GM12878 (cell line): ENCODE data around the gene COX19. TPM values are rescaled to one million over a fixed set of nuclear protein-coding genes. Genes with fewer than 3 reads are reported as not detected.
A peak's percentile ranks its signal among the peaks of the same experiment; 100 is the strongest.

Experiments used
- CBFB ChIP-seq: IDR thresholded peaks from 2 replicates; pipeline ENCODE4 v1.6.1; 2016; ENCODE audit warnings: antibody characterized with exemption, low read depth
- CBX5 ChIP-seq: sonication (generic); IDR thresholded peaks from 2 replicates; pipeline ENCODE4 v1.6.1; 2016; ENCODE audit warnings: low read depth, moderate library complexity, mild to moderate bottlenecking, inconsistent platforms
- FOXM1 ChIP-seq: IDR thresholded peaks from 2 replicates; pipeline ENCODE4 v1.6.1; 2012; ENCODE audit warnings: low read depth, mild to moderate bottlenecking, inconsistent platforms, low read length, moderate library complexity
- GABPA ChIP-seq: IDR thresholded peaks from 2 replicates; pipeline ENCODE4 v1.6.1; 2014; ENCODE audit warnings: antibody characterized with exemption, low read depth, mild to moderate bottlenecking, inconsistent platforms
- HDAC2 ChIP-seq: fragments of 200-600 bp; sonication (generic); IDR thresholded peaks from 2 replicates; pipeline ENCODE4 v1.6.1; 2017
- HDAC6 ChIP-seq: fragments of 200-600 bp; sonication (generic); IDR thresholded peaks from one replicate; pipeline ENCODE4 v1.8.0; 2017; ENCODE audit warnings: antibody characterized with exemption; ENCODE audit not compliant: unreplicated experiment
- IKZF2 ChIP-seq, 2 experiments: fragments of 450-650 bp; IDR thresholded peaks; 2 replicates each; pipeline ENCODE4 v1.6.1; 2017; ENCODE audit warnings: mild to moderate bottlenecking in 2 of 2, moderate library complexity in 2 of 2
- KAT2A ChIP-seq: conservative IDR thresholded peaks from 2 replicates; pipeline ENCODE4 v1.6.1; 2011; ENCODE audit warnings: low read depth, low read length; ENCODE audit not compliant: control insufficient read depth
- NRF1 ChIP-seq: conservative IDR thresholded peaks from 2 replicates; pipeline ENCODE4 v1.6.1; 2011; ENCODE audit warnings: mild to moderate bottlenecking, low read depth, low read length, improper control_type of control experiment
- PAX8 ChIP-seq: fragments of 450-650 bp; IDR thresholded peaks from 2 replicates; pipeline ENCODE4 v1.6.1; 2017; ENCODE audit warnings: mild to moderate bottlenecking, moderate library complexity
- SP1 ChIP-seq: IDR thresholded peaks from one replicate; pipeline ENCODE4 v1.6.1; 2011; ENCODE audit warnings: low read depth, low read length
- SUPT20H ChIP-seq: IDR thresholded peaks from 2 replicates; pipeline ENCODE4 v1.6.1; 2011; ENCODE audit warnings: low read depth, mild to moderate bottlenecking, low read length, moderate library complexity, borderline replicate concordance; ENCODE audit not compliant: control insufficient read depth
- TCF12 ChIP-seq: IDR thresholded peaks from 2 replicates; pipeline ENCODE4 v1.6.1; 2011; ENCODE audit warnings: low read depth, mild to moderate bottlenecking, low read length
- WRNIP1 ChIP-seq: IDR thresholded peaks from 2 replicates; pipeline ENCODE4 v1.6.1; 2011; ENCODE audit warnings: low read depth, low read length, improper control_type of control experiment, borderline replicate concordance
- YBX1 ChIP-seq: fragments of 450-650 bp; IDR thresholded peaks from 2 replicates; pipeline ENCODE4 v1.6.1; 2016; ENCODE audit warnings: antibody characterized with exemption
- ZNF207 ChIP-seq: fragments of 450-650 bp; IDR thresholded peaks from 2 replicates; pipeline ENCODE4 v1.6.1; 2014; ENCODE audit warnings: antibody characterized with exemption, mild to moderate bottlenecking, borderline replicate concordance
- polyA plus RNA-seq, 11 experiments: library from polyadenylated mRNA; depleted of rRNA in 4 of 11; unstranded in 6 of 11; stranded (reverse) in 5 of 11; fragments of >200 nt; fragmentation: Nextera tagmentation in 4 of 11; fragmentation: Illumina TruSeq in 1 of 11; extraction: Ambion mirVana in 4 of 11; extraction: Trizol in 1 of 11; gene quantifications; 1 replicate in 1 of 11; 2 replicates in 10 of 11; pipeline versions ENCODE4 v1.2.1 to v1.2.3, GENCODE V29; 2011 to 2016; ENCODE audit warnings: inconsistent platforms in 2 of 11, missing spikeins in 2 of 11, low read depth in 1 of 11
- total RNA-seq, 4 experiments: library from RNA; depleted of rRNA in 3 of 4; stranded (reverse); fragments of >200 nt in 3 of 4; fragmentation: Illumina TruSeq in 1 of 4; extraction: Trizol in 1 of 4; gene quantifications; 2 replicates each; pipeline versions ENCODE4 v1.2.1 to v1.2.3, GENCODE V29; 2013 to 2021
- TF ChIP-seq, protein P1 (sequence below): IDR thresholded peaks from 2 replicates; pipeline ENCODE4 v1.6.1; 2012; ENCODE audit warnings: mild to moderate bottlenecking, low read depth, low read length
- TF ChIP-seq, protein P2 (sequence below): fragments of 450-650 bp; IDR thresholded peaks from 2 replicates; pipeline ENCODE4 v1.6.1; 2017; ENCODE audit warnings: borderline replicate concordance
- TF ChIP-seq, protein P3 (sequence below): fragments of 450-650 bp; IDR thresholded peaks from 2 replicates; pipeline ENCODE4 v1.6.1; 2017; ENCODE audit warnings: antibody characterized with exemption, mild to moderate bottlenecking, moderate library complexity
- TF ChIP-seq, protein P4 (sequence below): IDR thresholded peaks from 2 replicates; pipeline ENCODE4 v1.6.1; 2011; ENCODE audit warnings: low read depth, low read length, improper control_type of control experiment, borderline replicate concordance
- TF ChIP-seq, protein P5 (sequence below): IDR thresholded peaks from 2 replicates; pipeline ENCODE4 v1.6.1; 2012; ENCODE audit warnings: low read depth, low read length, improper control_type of control experiment

COX19 gene
- total and polyA plus RNA-seq, 10 of the 15 experiments (the other 5 are each of a cell fraction or from before 2014, with no cell fraction given), result 3.7 to 17.9 (median 10.8) TPM

DNA sequence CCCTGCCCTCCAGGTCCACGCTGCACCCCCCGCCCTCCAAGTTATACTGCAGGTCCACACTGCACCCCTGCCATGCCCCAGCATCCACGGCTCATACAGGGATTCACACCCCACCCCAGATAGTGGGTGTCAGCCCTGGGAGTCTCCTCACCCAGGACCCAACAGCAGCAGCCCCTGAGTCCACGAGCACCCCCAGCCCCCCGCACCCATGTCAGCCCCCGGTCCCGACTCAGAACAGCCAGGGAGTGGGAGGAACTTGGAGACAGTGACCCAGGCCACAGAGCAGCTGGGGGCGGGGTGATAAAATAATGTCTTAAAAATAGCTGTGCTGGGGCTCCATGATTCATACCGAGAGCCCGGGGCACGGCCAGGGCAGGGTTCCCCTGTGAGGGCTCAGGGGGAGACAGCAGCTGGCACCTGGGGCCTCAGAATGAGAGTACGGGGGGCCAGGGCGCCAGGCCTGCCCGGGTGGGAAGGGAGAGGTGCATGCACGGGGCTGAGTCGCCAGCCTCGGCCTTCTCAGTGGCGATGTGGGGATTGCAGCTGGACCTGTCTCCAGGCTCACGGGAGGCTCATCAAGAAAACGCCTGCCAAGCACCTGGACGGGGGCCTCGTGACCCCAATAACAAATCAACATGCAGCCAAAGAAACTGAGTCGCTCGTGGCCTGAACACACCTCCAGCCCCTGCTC is 50.7 kb downstream of the COX19 start (continued):
- TF ChIP-seq, protein P1, sequence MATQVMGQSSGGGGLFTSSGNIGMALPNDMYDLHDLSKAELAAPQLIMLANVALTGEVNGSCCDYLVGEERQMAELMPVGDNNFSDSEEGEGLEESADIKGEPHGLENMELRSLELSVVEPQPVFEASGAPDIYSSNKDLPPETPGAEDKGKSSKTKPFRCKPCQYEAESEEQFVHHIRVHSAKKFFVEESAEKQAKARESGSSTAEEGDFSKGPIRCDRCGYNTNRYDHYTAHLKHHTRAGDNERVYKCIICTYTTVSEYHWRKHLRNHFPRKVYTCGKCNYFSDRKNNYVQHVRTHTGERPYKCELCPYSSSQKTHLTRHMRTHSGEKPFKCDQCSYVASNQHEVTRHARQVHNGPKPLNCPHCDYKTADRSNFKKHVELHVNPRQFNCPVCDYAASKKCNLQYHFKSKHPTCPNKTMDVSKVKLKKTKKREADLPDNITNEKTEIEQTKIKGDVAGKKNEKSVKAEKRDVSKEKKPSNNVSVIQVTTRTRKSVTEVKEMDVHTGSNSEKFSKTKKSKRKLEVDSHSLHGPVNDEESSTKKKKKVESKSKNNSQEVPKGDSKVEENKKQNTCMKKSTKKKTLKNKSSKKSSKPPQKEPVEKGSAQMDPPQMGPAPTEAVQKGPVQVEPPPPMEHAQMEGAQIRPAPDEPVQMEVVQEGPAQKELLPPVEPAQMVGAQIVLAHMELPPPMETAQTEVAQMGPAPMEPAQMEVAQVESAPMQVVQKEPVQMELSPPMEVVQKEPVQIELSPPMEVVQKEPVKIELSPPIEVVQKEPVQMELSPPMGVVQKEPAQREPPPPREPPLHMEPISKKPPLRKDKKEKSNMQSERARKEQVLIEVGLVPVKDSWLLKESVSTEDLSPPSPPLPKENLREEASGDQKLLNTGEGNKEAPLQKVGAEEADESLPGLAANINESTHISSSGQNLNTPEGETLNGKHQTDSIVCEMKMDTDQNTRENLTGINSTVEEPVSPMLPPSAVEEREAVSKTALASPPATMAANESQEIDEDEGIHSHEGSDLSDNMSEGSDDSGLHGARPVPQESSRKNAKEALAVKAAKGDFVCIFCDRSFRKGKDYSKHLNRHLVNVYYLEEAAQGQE, result no peak; the same call in 1 of the 2 replicates
- TF ChIP-seq TCF12 (peak; percentile 99), FOXM1 (peak; percentile 95), CBX5 (peak; percentile 74; the same call in 1 of the 2 replicates), SP1 (peak; percentile 89), CBFB (peak; percentile 88), PAX8 (no peak), WRNIP1 (no peak), NRF1 (no peak), GABPA (0 out of 2 replicates have a peak, but pooled peaks have one; percentile 58), ZNF207 (no peak), IKZF2 (IDR thresholded peaks at IDR 0.05) (peak; percentile 85 to 88), SUPT20H (no peak), YBX1 (no peak), HDAC6 (no peak), KAT2A (no peak), HDAC2 (no peak)
- TF ChIP-seq, protein P2, sequence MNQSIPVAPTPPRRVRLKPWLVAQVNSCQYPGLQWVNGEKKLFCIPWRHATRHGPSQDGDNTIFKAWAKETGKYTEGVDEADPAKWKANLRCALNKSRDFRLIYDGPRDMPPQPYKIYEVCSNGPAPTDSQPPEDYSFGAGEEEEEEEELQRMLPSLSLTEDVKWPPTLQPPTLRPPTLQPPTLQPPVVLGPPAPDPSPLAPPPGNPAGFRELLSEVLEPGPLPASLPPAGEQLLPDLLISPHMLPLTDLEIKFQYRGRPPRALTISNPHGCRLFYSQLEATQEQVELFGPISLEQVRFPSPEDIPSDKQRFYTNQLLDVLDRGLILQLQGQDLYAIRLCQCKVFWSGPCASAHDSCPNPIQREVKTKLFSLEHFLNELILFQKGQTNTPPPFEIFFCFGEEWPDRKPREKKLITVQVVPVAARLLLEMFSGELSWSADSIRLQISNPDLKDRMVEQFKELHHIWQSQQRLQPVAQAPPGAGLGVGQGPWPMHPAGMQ, result no peak
- TF ChIP-seq, protein P3, sequence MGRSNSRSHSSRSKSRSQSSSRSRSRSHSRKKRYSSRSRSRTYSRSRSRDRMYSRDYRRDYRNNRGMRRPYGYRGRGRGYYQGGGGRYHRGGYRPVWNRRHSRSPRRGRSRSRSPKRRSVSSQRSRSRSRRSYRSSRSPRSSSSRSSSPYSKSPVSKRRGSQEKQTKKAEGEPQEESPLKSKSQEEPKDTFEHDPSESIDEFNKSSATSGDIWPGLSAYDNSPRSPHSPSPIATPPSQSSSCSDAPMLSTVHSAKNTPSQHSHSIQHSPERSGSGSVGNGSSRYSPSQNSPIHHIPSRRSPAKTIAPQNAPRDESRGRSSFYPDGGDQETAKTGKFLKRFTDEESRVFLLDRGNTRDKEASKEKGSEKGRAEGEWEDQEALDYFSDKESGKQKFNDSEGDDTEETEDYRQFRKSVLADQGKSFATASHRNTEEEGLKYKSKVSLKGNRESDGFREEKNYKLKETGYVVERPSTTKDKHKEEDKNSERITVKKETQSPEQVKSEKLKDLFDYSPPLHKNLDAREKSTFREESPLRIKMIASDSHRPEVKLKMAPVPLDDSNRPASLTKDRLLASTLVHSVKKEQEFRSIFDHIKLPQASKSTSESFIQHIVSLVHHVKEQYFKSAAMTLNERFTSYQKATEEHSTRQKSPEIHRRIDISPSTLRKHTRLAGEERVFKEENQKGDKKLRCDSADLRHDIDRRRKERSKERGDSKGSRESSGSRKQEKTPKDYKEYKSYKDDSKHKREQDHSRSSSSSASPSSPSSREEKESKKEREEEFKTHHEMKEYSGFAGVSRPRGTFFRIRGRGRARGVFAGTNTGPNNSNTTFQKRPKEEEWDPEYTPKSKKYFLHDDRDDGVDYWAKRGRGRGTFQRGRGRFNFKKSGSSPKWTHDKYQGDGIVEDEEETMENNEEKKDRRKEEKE, result no peak
- TF ChIP-seq, protein P4, sequence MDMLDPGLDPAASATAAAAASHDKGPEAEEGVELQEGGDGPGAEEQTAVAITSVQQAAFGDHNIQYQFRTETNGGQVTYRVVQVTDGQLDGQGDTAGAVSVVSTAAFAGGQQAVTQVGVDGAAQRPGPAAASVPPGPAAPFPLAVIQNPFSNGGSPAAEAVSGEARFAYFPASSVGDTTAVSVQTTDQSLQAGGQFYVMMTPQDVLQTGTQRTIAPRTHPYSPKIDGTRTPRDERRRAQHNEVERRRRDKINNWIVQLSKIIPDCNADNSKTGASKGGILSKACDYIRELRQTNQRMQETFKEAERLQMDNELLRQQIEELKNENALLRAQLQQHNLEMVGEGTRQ, result no peak
- TF ChIP-seq, protein P5, sequence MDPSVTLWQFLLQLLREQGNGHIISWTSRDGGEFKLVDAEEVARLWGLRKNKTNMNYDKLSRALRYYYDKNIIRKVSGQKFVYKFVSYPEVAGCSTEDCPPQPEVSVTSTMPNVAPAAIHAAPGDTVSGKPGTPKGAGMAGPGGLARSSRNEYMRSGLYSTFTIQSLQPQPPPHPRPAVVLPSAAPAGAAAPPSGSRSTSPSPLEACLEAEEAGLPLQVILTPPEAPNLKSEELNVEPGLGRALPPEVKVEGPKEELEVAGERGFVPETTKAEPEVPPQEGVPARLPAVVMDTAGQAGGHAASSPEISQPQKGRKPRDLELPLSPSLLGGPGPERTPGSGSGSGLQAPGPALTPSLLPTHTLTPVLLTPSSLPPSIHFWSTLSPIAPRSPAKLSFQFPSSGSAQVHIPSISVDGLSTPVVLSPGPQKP, result no peak
